Measurements from ENCODE around the gene TCTA. TPM values are rescaled to one million over a fixed set of nuclear protein-coding genes. Genes with fewer than 3 reads are reported as not detected.

The TCTA gene
- total RNA-seq, 1 experiment from 2014 or later, result 11.5 TPM

DNA sequence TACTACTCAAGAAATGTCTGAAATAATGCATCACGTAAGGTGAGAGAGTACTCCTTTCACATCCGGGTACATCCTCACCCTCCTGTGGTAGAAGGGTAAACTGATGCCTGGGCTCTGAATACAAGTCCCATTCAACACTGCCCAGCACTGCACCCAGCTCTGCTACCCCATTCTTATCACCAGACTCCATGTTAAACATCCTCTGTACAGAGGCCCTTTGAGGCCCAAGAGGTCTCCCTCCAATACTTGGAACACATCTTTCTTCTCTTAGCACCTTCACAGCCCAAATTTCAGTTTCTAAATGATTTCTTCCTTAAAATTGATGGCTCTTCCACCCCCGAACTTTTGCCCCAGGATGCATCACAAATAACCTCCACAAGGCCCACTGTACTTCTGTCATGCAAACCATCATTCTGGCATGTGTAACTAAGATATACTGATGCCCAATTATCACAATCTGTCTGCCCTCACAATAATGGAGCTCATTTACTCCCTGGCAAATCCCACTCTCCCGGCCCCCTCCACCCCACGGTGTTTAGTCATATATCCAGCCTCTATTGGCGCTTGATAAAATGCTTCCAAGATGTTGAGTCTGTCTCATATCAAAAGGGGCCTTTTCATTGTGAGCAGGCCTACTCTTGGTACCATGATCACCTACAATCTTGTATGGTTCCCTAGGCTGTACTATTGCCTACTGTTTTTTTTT is 41.5 kb upstream of the TCTA start:
- Mint-ChIP-seq H3K27ac (peak overlapping the region; percentile 61; the same call in 1 of the 2 replicates), H3K4me1 (no peaks in the 10 kb centered on the region), H3K36me3 (peaks cover 64% of the 10 kb centered on the region), H3K27me3 (ENCODE audit: low read depth) (no peaks in the 10 kb centered on the region), H3K9me3 (no peaks in the 10 kb centered on the region), H3K4me3 (no peak overlapping the region)
- no peak for DNase-seq (ENCODE audit: low spot score)
- ATAC-seq, result no peak
- CTCF ChIA-PET, result interaction anchor here (0.6 to 1.1 kb wide), 2 partner anchors 12 to 202 kb away, joined by 3 read pairs; no protein-coding TSS in a partner anchor
- TF ChIP-seq FOXK1 (CRISPR knock-in tag; IDR thresholded peaks at IDR 0.05) (no peak), EMX1 (CRISPR knock-in tag; IDR thresholded peaks at IDR 0.05) (no peak), ETV6 (CRISPR knock-in tag; IDR thresholded peaks at IDR 0.05) (no peak), NFE2L1 (CRISPR knock-in tag; IDR thresholded peaks at IDR 0.05) (no peak), OVOL2 (CRISPR knock-in tag; IDR thresholded peaks at IDR 0.05; ENCODE audit: borderline replicate concordance) (no peak)
- TF ChIP-seq, protein P1, sequence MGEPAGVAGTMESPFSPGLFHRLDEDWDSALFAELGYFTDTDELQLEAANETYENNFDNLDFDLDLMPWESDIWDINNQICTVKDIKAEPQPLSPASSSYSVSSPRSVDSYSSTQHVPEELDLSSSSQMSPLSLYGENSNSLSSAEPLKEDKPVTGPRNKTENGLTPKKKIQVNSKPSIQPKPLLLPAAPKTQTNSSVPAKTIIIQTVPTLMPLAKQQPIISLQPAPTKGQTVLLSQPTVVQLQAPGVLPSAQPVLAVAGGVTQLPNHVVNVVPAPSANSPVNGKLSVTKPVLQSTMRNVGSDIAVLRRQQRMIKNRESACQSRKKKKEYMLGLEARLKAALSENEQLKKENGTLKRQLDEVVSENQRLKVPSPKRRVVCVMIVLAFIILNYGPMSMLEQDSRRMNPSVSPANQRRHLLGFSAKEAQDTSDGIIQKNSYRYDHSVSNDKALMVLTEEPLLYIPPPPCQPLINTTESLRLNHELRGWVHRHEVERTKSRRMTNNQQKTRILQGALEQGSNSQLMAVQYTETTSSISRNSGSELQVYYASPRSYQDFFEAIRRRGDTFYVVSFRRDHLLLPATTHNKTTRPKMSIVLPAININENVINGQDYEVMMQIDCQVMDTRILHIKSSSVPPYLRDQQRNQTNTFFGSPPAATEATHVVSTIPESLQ (CRISPR knock-in tag; IDR thresholded peaks at IDR 0.05), result no peak
- POLR2A ChIA-PET, result no interaction called here

DNA sequence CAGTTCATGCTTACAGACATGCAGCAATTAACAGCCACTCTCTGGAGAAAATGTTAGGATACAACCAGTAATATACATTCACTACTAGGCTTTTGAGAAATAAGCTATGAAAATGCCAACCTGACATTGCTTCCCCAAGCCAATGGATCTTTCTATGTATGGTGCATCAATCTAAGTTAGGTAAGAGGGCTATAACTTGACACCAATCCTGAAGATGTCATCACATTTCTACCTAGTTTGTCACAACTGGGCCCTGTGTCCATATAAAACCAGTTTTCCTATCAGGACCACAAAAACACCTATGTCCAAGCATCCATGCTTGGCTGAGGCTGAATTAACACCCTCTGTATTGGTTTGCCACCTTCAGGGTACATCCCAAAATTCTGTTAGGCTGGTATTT is 40.3 kb upstream of the TCTA start:
- ChIA-PET CTCF (interaction anchor here (0.6 kb wide), 1 partner anchor 63 kb away, joined by 3 read pairs; no protein-coding TSS in a partner anchor), POLR2A (interaction anchor here (0.5 kb wide), 1 partner anchor 11 kb away, joined by 3 read pairs; no protein-coding TSS in a partner anchor)
- TF ChIP-seq, protein P2, sequence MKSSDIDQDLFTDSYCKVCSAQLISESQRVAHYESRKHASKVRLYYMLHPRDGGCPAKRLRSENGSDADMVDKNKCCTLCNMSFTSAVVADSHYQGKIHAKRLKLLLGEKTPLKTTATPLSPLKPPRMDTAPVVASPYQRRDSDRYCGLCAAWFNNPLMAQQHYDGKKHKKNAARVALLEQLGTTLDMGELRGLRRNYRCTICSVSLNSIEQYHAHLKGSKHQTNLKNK (CRISPR knock-in tag; IDR thresholded peaks at IDR 0.05), result no peak
- no peak for TF ChIP-seq FOXK1 (CRISPR knock-in tag; IDR thresholded peaks at IDR 0.05)
- TF ChIP-seq FOXP1 (CRISPR knock-in tag; IDR thresholded peaks at IDR 0.05; ENCODE audit: borderline replicate concordance), result no peak
- TF ChIP-seq, protein P3, sequence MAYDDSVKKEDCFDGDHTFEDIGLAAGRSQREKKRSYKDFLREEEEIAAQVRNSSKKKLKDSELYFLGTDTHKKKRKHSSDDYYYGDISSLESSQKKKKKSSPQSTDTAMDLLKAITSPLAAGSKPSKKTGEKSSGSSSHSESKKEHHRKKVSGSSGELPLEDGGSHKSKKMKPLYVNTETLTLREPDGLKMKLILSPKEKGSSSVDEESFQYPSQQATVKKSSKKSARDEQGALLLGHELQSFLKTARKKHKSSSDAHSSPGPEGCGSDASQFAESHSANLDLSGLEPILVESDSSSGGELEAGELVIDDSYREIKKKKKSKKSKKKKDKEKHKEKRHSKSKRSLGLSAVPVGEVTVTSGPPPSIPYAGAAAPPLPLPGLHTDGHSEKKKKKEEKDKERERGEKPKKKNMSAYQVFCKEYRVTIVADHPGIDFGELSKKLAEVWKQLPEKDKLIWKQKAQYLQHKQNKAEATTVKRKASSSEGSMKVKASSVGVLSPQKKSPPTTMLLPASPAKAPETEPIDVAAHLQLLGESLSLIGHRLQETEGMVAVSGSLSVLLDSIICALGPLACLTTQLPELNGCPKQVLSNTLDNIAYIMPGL (CRISPR knock-in tag; IDR thresholded peaks at IDR 0.05), result no peak
- TF ChIP-seq ZNF396 (CRISPR knock-in tag; IDR thresholded peaks at IDR 0.05; ENCODE audit: borderline replicate concordance), result no peak
- no peak for TF ChIP-seq MYBL2 (CRISPR knock-in tag; IDR thresholded peaks at IDR 0.05)
- no peak for TF ChIP-seq CREB1 (CRISPR knock-in tag; IDR thresholded peaks at IDR 0.05)
- TF ChIP-seq, protein P4, sequence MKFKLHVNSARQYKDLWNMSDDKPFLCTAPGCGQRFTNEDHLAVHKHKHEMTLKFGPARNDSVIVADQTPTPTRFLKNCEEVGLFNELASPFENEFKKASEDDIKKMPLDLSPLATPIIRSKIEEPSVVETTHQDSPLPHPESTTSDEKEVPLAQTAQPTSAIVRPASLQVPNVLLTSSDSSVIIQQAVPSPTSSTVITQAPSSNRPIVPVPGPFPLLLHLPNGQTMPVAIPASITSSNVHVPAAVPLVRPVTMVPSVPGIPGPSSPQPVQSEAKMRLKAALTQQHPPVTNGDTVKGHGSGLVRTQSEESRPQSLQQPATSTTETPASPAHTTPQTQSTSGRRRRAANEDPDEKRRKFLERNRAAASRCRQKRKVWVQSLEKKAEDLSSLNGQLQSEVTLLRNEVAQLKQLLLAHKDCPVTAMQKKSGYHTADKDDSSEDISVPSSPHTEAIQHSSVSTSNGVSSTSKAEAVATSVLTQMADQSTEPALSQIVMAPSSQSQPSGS (CRISPR knock-in tag; IDR thresholded peaks at IDR 0.05; ENCODE audit: borderline replicate concordance, low read depth), result no peak
- TF ChIP-seq, protein P5, sequence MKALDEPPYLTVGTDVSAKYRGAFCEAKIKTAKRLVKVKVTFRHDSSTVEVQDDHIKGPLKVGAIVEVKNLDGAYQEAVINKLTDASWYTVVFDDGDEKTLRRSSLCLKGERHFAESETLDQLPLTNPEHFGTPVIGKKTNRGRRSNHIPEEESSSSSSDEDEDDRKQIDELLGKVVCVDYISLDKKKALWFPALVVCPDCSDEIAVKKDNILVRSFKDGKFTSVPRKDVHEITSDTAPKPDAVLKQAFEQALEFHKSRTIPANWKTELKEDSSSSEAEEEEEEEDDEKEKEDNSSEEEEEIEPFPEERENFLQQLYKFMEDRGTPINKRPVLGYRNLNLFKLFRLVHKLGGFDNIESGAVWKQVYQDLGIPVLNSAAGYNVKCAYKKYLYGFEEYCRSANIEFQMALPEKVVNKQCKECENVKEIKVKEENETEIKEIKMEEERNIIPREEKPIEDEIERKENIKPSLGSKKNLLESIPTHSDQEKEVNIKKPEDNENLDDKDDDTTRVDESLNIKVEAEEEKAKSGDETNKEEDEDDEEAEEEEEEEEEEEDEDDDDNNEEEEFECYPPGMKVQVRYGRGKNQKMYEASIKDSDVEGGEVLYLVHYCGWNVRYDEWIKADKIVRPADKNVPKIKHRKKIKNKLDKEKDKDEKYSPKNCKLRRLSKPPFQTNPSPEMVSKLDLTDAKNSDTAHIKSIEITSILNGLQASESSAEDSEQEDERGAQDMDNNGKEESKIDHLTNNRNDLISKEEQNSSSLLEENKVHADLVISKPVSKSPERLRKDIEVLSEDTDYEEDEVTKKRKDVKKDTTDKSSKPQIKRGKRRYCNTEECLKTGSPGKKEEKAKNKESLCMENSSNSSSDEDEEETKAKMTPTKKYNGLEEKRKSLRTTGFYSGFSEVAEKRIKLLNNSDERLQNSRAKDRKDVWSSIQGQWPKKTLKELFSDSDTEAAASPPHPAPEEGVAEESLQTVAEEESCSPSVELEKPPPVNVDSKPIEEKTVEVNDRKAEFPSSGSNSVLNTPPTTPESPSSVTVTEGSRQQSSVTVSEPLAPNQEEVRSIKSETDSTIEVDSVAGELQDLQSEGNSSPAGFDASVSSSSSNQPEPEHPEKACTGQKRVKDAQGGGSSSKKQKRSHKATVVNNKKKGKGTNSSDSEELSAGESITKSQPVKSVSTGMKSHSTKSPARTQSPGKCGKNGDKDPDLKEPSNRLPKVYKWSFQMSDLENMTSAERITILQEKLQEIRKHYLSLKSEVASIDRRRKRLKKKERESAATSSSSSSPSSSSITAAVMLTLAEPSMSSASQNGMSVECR (CRISPR knock-in tag; IDR thresholded peaks at IDR 0.05; ENCODE audit: borderline replicate concordance), result no peak
- TF ChIP-seq ZBTB21 (CRISPR knock-in tag; IDR thresholded peaks at IDR 0.05; ENCODE audit: borderline replicate concordance), result no peak
- H3K27ac Mint-ChIP-seq, result no peak overlapping the region
- DNase-seq (ENCODE audit: low spot score), result no peak
- no peak for ATAC-seq
- no peaks in the 10 kb centered on the region for H3K9me3 Mint-ChIP-seq
- no peak overlapping the region for H3K4me3 Mint-ChIP-seq
- no peaks in the 10 kb centered on the region; the same call in 1 of the 2 replicates for H3K4me1 Mint-ChIP-seq
- H3K36me3 Mint-ChIP-seq, result peaks cover 56% of the 10 kb centered on the region
- no peaks in the 10 kb centered on the region for H3K27me3 Mint-ChIP-seq (ENCODE audit: low read depth)

Measured in WTC11 (cell line).